HL-60 (cell line): ENCODE results near the gene DENND1B.

Experiments used
- CTCF ChIP-seq: IDR thresholded peaks from one replicate; pipeline ENCODE4 v1.5.1; 2011; ENCODE audit warnings: low read length, control low read depth, inconsistent platforms; ENCODE audit not compliant: insufficient read depth
- GABPA ChIP-seq: IDR thresholded peaks from 2 replicates; pipeline ENCODE4 v1.6.1; 2012; ENCODE audit warnings: low read depth
- POLR2AphosphoS5 ChIP-seq: IDR thresholded peaks from 2 replicates; pipeline ENCODE4 v1.6.1; 2012; ENCODE audit warnings: low read depth
- REST ChIP-seq: IDR thresholded peaks from 2 replicates; pipeline ENCODE4 v1.6.1; 2012; ENCODE audit warnings: low read depth; ENCODE audit not compliant: insufficient replicate concordance
- SPI1 ChIP-seq: IDR thresholded peaks from 2 replicates; pipeline ENCODE4 v1.6.1; 2012; ENCODE audit warnings: low read depth, mild to moderate bottlenecking, borderline replicate concordance

DNA sequence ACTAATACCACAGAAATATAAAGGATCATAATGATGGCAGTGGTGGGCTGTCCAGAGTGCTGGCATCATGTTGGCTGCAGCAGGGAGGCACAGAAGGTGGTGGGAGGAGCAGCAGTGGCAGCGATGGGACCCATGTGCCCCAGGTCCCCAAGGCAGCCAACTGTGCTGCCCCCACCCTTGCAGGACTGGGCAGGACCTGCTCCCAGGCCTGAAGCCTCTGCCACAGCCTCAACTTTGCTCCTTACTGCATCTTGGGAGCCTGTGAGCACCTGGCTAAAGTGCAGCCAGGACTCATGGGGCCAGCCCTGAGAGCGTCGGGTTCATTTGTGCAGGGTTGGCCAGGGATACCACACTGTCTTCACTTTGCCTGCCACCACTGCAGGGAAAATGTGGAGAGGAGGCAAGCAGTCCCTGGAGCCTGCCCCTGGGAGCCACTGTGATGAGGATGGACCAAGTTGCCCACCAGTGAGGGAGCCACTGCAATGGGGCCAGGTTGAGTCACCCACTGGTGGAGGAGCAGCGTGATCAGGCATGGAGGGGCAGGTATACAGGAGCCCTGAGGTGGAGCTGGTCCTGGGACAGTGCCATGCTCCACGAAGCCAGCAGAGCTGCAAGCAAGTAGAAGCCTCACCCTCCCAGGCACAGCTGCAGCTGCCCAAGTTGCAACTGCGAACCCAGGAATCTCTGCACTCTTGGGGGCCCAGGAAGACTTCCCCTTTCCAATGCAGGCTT lies 25.3 kb upstream of the DENND1B start:
- TF ChIP-seq CTCF (no peak), POLR2AphosphoS5 (no peak), SPI1 (no peak), REST (no peak), GABPA (no peak)
